IPS-18a (cell line): ENCODE measurements around the gene MKNK1.

Experiments used
- H3K27ac ChIP-seq: one replicate; pipeline ENCODE4 v1.5.1; 2013; ENCODE audit warnings: low read length
- H3K27me3 ChIP-seq: one replicate; pipeline ENCODE4 v1.6.1; 2013; ENCODE audit warnings: mild to moderate bottlenecking, low read length; ENCODE audit not compliant: control insufficient read depth, insufficient read depth
- H3K36me3 ChIP-seq: one replicate; pipeline ENCODE4 v1.6.1; 2013; ENCODE audit warnings: low read depth, low read length; ENCODE audit not compliant: control insufficient read depth
- H3K4me1 ChIP-seq: one replicate; pipeline ENCODE4 v1.6.1; 2013; ENCODE audit warnings: low read depth, low read length; ENCODE audit not compliant: control insufficient read depth
- H3K4me3 ChIP-seq: one replicate; pipeline ENCODE4 v1.5.1; 2013; ENCODE audit warnings: low read length
- H3K9ac ChIP-seq: one replicate; pipeline ENCODE4 v1.6.1; 2013; ENCODE audit warnings: mild to moderate bottlenecking, low read length, moderate library complexity
- H3K9me3 ChIP-seq: one replicate; pipeline ENCODE4 v1.6.1; 2013; ENCODE audit warnings: low read depth, low read length; ENCODE audit not compliant: control insufficient read depth

MKNK1 gene

DNA sequence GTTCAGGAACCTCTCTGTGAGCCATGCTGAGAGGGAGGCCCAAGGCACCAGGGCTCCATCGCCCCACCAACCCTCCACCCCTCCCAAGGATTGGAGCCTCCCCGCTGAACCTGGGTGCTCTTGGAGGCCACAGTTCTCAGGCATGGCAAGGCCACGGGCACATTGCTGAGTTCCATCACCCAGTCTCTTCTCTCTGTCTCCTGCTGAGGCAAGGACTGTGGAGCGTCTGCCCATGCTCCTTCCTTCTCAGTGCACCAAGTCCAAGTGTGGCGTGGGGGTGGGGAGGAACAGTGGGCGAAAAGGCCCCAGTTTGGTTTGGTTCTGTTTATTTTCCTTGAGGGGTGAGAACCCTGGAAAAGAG lies 49.9 kb downstream of the MKNK1 start:
- Histone ChIP-seq H3K9me3 (no peaks in the 10 kb centered on the region), H3K4me3 (no peak overlapping the region), H3K9ac (no peak overlapping the region), H3K27ac (no peak overlapping the region), H3K4me1 (no peaks in the 10 kb centered on the region), H3K36me3 (no peaks in the 10 kb centered on the region), H3K27me3 (no peaks in the 10 kb centered on the region)

DNA sequence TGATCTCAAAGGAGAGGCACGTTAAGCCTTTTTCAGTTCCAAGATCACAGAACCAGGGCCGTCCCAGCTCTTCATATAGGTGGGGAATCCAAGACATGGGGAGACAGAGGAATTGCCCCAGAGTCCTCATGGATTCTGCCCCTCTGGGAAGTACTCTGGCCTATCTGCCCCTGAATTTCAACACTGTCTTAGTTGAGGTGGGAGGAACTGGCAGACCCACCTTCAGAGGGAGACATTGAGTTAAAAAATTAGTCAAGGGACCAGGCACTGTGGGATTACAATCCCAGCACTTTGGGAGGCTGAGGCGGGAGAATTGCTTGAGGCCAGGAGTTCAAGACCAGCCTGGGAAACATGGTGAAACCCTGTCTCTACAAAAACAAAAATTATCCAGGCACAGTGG lies 50.6 kb downstream of the MKNK1 start:
- H3K9ac ChIP-seq, result no peak overlapping the region
- no peak overlapping the region for H3K4me3 ChIP-seq
- no peaks in the 10 kb centered on the region for H3K9me3 ChIP-seq
- no peak overlapping the region for H3K27ac ChIP-seq
- H3K27me3 ChIP-seq, result no peaks in the 10 kb centered on the region
- H3K36me3 ChIP-seq, result no peaks in the 10 kb centered on the region
- no peaks in the 10 kb centered on the region for H3K4me1 ChIP-seq

DNA sequence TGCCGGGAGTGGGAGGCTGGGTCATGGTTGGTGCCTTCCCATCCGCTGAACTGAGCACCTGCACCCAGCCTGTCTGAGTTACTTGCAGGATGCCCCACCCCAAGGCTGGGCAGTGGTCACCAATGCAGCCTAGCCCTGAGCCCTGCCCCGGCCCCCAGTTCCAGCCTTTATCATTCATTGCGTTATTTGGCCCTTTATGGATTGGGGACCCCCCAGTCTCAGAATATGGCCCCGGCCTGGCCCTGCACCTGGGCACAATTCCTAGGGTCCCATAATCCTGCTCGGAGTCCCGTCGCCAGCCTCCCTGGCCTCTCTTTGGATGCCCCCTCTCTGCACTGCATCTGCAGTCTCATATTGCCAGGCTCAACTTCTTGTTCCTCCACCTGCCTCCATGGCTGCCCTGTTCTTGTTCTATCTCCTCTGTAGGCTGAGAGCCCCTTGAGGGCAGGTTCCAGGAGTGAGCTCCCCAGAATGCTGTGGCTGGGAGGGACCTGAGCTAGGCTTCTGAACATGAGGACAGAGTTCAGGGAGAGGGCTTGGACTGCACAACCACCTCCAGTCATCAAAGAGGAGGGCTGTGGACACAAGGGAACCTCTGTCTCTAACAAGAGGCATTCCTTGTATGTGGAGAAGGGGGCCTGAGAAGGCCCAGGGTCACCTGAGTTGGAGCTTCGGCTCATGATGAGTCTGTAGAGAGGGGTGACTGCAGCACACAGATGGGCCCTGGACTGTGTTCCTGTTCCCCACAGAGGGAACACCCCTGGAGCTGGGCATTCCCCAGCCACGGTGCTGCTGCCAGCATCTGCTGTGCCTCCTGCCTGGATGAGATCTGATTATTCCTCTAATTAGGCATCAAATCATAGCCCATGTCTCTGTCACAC lies 51.5 kb downstream of the MKNK1 start:
- no peak overlapping the region for H3K9ac ChIP-seq
- H3K36me3 ChIP-seq, result no peaks in the 10 kb centered on the region
- H3K9me3 ChIP-seq, result no peaks in the 10 kb centered on the region
- H3K4me1 ChIP-seq, result no peaks in the 10 kb centered on the region
- no peak overlapping the region for H3K27ac ChIP-seq
- no peaks in the 10 kb centered on the region for H3K27me3 ChIP-seq
- no peak overlapping the region for H3K4me3 ChIP-seq

DNA sequence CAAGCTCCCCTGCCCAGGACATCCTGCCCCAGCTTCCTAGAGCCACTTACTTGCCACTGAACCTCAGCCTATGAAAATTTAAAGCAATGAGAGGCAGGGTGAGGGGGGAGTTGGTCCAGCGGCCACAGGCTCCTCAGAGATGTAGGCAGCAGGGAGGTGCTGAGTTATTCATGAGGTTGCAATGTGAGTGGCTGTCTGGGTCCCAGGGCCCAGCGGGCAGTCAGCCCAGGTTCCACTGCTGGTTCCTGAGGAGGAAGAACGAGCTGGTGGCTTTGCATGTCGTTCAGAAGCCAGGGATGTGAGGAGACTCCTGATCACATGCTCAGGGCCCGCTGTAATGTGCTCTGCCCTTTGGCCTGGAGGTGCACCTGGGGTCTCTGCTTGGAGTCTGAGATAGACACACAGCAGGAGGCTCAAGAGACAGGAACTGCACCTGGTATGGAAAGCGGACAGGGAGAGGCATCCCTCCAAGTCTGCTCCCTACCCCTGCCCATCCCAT lies 52.4 kb downstream of the MKNK1 start, which contains the start of gene KNCN:
TSS of gene KNCN (minus strand) at position 51 of the 499 bp plus-strand sequence. CDS start 432 bp downstream, outside the sequence.
- peaks cover 6% of the 10 kb centered on the region for H3K27me3 ChIP-seq
- H3K9ac ChIP-seq, result no peak within 1 kb of the TSS
- H3K9me3 ChIP-seq, result no peaks in the 10 kb centered on the region
- H3K27ac ChIP-seq, result no peak within 1 kb of the TSS
- H3K4me3 ChIP-seq, result no peak within 1 kb of the TSS
- H3K4me1 ChIP-seq, result no peaks in the 10 kb centered on the region
- H3K36me3 ChIP-seq, result no peaks in the 10 kb centered on the region

DNA sequence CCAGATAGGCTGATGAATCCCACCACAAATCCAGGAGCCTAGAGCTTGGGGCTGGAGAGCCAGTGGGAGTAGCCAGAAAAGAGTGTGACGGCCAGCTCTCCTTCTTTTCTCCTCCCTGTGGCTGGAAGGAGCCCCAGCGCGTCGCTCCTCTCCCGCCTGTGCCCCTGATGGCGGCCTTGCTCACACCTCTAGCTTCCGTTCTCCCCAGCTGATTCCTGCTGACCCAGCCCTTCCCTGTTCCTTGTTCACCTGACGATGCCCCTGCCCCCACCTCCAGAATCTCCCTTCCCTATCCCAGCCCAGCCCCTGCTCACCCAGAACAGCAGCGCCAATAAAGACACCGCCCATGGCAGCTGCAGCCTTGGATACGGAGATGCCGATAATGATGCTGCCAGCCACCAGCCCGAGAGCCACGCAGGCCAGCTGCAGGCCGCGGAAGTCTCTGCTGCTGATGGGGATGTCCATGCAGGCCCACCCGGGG lies 53.3 kb downstream of the MKNK1 start:
- peaks cover 15% of the 10 kb centered on the region for H3K27me3 ChIP-seq
- no peaks in the 10 kb centered on the region for H3K4me1 ChIP-seq
- H3K4me3 ChIP-seq, result no peak overlapping the region
- no peaks in the 10 kb centered on the region for H3K9me3 ChIP-seq
- H3K27ac ChIP-seq, result no peak overlapping the region
- H3K9ac ChIP-seq, result no peak overlapping the region
- no peaks in the 10 kb centered on the region for H3K36me3 ChIP-seq

DNA sequence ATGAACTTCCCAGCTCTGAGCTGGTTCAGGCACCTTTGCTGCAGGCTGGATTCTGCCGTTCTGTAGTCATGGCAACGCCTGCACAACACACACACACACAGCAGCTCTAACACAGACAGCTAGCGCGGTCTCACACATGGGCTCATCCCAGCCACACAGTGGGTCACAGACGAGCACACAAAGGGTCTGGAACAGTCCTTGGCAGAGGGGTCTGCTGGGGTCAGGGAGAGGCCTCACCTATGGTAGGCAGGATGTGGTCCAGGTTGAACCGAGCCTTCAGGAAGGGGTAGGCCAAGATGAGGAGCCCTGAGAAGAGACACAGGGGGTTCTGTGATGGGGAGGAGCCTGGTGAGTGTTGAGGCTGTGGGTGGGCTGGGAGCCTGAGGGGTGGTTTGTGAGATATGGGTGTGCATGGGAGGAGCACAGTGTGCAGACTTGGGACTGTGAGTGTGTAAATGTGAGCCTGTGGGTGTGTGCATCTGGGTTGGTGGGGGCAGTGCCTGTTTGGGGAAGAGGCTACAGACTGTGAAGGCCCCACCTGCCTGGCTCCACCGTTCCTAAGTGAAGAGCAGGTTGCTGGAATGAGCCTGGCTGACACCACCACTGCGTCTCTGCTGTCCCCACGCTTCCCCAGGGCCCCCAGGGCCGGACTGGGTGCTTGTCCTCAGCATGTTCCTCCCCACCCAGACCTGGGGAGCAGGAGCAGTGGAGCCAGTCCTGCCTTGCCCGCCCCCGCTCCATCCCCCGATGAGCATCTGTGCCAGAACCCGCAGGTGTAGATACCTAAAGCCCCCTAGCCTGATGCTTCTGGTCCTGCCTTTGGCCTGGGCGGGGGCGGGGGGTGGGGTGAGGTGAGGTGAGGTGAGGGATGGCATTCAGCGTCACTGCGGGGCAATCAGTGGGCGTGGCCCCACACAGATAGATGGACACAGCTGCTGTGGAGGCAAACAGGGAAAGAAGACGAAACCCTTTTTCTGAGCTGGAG lies 54.1 kb downstream of the MKNK1 start:
- H3K27ac ChIP-seq, result no peak overlapping the region

DNA sequence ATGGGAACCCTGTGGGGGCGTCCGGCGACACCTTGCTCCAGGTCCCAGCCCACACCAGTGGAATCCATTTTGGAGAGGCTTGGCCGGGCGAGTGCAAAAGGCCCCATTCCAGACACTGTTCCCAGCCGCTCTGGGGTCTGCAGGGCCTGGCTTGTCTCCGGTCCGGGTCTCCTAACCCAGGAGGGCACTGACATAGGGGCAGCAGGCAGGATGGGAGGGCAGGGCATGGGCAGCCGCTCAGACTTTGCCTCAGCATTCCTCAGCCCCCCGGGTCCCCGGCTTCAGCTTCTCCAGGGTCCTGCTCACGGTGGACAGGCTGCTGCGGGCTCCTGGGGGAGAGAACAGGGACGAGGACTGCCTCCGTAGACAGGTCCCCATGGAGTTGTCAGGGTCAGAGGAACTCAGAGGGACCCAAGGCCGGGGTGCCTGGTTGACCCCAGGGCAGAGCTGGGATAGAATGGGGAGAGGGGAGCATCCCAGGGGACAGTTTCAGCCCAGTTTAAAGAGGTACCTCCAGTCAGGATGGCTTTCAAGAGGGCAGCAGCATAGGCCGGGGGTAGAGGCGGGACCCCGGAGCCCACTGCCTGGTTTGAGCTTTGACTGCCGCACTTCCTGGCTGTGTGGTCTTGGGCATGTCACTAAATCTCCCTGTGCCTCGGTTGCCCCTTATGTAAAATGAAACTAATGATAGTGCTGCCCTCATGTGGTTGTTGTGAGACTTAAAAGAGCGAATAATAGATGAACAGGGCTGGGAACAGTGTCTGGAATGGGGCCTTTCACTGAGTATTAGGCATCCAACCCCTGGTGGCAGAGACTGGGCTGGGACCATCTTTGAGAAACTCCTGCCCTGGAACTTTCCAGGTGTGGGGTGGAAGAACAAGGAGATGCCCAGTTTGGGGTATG lies 56.3 kb downstream of the MKNK1 start:
- Histone ChIP-seq H3K9ac (no peak overlapping the region), H3K27me3 (peaks cover 45% of the 10 kb centered on the region), H3K27ac (no peak overlapping the region), H3K9me3 (no peaks in the 10 kb centered on the region), H3K36me3 (no peaks in the 10 kb centered on the region), H3K4me1 (peaks cover 5% of the 10 kb centered on the region), H3K4me3 (no peak overlapping the region)

More for the DNA sequence above, 54.1 kb downstream of the MKNK1 start:
- Histone ChIP-seq H3K27me3 (peaks cover 23% of the 10 kb centered on the region), H3K4me3 (no peak overlapping the region), H3K36me3 (no peaks in the 10 kb centered on the region), H3K9me3 (no peaks in the 10 kb centered on the region), H3K9ac (no peak overlapping the region), H3K4me1 (no peaks in the 10 kb centered on the region)

DNA sequence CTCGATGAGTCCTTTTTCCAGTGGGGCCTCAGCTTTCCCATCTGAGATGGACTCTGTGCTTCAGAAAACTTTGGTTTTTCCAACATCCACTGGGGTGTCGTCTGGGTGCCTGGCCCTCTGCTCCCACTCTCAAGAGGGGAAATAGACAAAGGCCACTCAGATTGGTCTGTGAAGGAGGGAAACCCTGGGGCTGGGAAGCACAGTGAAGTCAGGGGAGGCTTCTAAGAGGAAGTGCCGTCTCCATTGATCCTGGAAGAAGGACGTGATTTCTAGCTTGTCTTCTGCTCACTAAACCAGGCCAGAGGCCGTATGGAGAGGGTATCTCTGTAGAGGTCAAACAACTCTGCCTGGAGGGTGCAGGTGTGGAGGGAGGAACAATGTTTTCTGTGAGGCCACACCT lies 57.9 kb downstream of the MKNK1 start:
- Histone ChIP-seq H3K27me3 (peaks cover 59% of the 10 kb centered on the region), H3K9me3 (no peaks in the 10 kb centered on the region), H3K4me3 (no peak overlapping the region), H3K27ac (no peak overlapping the region), H3K36me3 (no peaks in the 10 kb centered on the region), H3K9ac (no peak overlapping the region), H3K4me1 (peaks cover 5% of the 10 kb centered on the region)

DNA sequence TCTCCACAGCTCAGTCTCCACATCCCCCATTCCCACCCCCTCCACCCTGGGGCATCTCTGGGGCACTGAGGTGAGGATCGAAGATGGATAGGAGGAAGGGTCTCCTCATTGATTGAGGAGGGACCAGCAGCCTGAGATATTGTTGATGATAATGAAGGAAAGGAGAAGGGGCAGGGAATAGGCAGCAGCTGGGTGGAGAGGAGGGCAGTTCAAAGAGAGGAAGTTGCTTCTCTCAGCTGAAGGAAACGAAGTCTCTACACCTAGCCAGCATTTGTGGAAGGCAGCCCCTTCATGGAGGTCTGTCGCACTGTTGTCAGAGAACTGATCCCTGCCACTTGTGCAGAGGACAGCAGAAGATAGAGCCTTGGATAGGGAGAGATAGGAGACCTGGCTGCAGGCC lies 58.3 kb downstream of the MKNK1 start:
- no peaks in the 10 kb centered on the region for H3K9me3 ChIP-seq
- no peak overlapping the region for H3K27ac ChIP-seq
- no peak overlapping the region for H3K4me3 ChIP-seq
- no peaks in the 10 kb centered on the region for H3K36me3 ChIP-seq
- peaks cover 63% of the 10 kb centered on the region for H3K27me3 ChIP-seq
- H3K9ac ChIP-seq, result no peak overlapping the region
- peaks cover 5% of the 10 kb centered on the region for H3K4me1 ChIP-seq

DNA sequence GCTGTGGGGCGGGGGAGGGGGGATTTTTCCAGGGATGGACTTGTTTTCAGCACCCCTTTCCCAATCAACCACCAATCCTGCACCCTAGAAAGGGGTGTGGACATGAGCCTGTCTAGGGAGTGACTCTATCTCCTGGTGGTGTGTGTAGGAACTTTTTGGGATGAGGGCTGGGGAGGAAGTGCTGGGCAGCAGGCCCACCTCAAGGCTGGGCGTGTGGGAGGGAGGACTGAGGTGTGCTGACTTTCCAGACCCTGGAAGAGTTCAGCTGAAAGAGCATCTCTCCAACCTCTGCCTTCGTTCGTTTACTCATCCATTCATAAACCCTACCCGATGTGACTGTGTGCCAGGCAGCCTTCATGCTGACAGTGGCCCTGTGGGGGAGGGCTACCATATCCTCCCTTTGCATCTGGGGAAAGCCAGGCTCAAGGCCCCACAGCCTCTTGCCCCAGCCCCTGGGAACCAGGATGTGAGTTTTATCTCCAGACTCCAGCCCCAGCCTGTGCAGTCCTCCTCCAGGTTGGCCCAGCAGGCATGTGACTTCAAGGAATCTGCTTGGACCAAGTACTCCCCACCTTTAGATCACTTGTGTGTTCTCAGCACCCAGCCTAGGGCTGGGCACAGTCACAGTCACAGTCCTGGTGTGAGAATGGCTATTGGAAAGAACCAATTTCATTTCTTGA lies 59.4 kb downstream of the MKNK1 start:
- Histone ChIP-seq H3K9me3 (no peaks in the 10 kb centered on the region), H3K27ac (no peak overlapping the region), H3K36me3 (no peaks in the 10 kb centered on the region), H3K27me3 (peaks cover 72% of the 10 kb centered on the region), H3K4me1 (peaks cover 5% of the 10 kb centered on the region), H3K9ac (no peak overlapping the region), H3K4me3 (peak overlapping the region; percentile 52)
